NCI-H1092 treated with DMSO at 0.1 percent for 48 hours (cell line): ENCODE data around the gene USP15.
"Not testable (repeated sequence)": the region's sequence is repeated elsewhere in the genome, so short reads cannot be mapped to it uniquely, and the experiment has no call there.

Source experiments
- DNase-seq: peaks from one replicate; lab custom pipeline; 2025; lab: John Stamatoyannopoulos, UW

The USP15 gene

GRCh38 chr12:62372134-62372533 is 111.9 kb downstream of the USP15 start:
- DNase-seq = no peak

GRCh38 chr12:62372825-62373224 is 112.6 kb downstream of the USP15 start:
- no peak for DNase-seq

- no peak for DNase-seq
Observed at GRCh38 chr12:62375603-62376002, 115.4 kb downstream of the USP15 start.

GRCh38 chr12:62379026-62379722 is 119.0 kb downstream of the USP15 start:
- no peak for DNase-seq

- DNase-seq = no peak
Observed at GRCh38 chr12:62379723-62380045, 119.5 kb downstream of the USP15 start.

- DNase-seq = no peak
Observed at GRCh38 chr12:62382526-62382925, 122.3 kb downstream of the USP15 start.

- DNase-seq = no peak
Observed at GRCh38 chr12:62396750-62397149, 136.5 kb downstream of the USP15 start.

- no peak for DNase-seq
Observed at GRCh38 chr12:62400135-62400534, 139.9 kb downstream of the USP15 start.

- no peak for DNase-seq
Observed at GRCh38 chr12:62401631-62402030, 141.4 kb downstream of the USP15 start.

- no peak for DNase-seq
Observed at GRCh38 chr12:62403031-62403430, 142.8 kb downstream of the USP15 start.

GRCh38 chr12:62407587-62407986 is 147.4 kb downstream of the USP15 start:
- DNase-seq = no peak

GRCh38 chr12:62409068-62409467 is 148.9 kb downstream of the USP15 start:
- DNase-seq = no peak

- DNase-seq = no peak
Observed at GRCh38 chr12:62414180-62414579, 154.0 kb downstream of the USP15 start.

GRCh38 chr12:62426089-62426488 is 165.9 kb downstream of the USP15 start:
- no peak for DNase-seq

GRCh38 chr12:62429457-62429856 is 169.3 kb downstream of the USP15 start:
- DNase-seq = no peak

GRCh38 chr12:62434494-62435302 is 174.5 kb downstream of the USP15 start:
- DNase-seq = no peak

- peak; percentile 4 for DNase-seq
Observed at GRCh38 chr12:62435303-62436163, 175.3 kb downstream of the USP15 start.

GRCh38 chr12:62436164-62436503 is 175.9 kb downstream of the USP15 start:
- no peak for DNase-seq

- DNase-seq = peak; percentile 5
Observed at GRCh38 chr12:62438098-62438692, 178.0 kb downstream of the USP15 start.

GRCh38 chr12:62446754-62447452 is 186.7 kb downstream of the USP15 start:
- no peak for DNase-seq

GRCh38 chr12:62448436-62448835 is 188.2 kb downstream of the USP15 start:
- DNase-seq = no peak

- DNase-seq = not testable (repeated sequence)
Observed at GRCh38 chr12:62455429-62455828, 195.2 kb downstream of the USP15 start.
